ENCODE results near the gene FARP1.

DNA sequence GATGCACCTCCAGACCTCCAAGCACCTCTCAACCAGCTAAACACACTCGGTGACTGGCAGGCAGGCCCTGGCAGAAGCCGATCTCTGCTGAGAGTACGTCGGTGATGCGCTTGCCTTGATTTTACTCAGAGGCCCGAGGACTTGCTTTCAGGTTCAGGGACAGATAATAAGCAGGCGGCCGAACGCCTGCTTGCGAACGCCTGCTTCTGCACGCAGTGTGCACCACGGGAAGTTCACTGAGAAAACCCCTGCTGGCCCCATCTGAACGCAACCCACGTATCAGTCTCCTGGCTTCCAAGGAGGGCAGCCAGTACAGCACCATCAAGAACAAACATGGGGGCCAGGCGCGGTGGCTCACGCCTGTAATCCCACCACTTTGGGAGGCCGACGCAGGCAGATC, 326.0 kb downstream of the FARP1 start:
- TF ChIP-seq TP53 (CRISPR knock-in tag; IDR thresholded peaks at IDR 0.05) (no peak), SMAD4 (CRISPR knock-in tag; IDR thresholded peaks at IDR 0.05) (no peak), TEAD4 (CRISPR knock-in tag; IDR thresholded peaks at IDR 0.05) (no peak), CTCF (IDR thresholded peaks at IDR 0.05) (no peak), ZBTB21 (CRISPR knock-in tag; IDR thresholded peaks at IDR 0.05; ENCODE audit: borderline replicate concordance) (no peak), ATF2 (CRISPR knock-in tag; IDR thresholded peaks at IDR 0.05; ENCODE audit: borderline replicate concordance, low read depth) (no peak)

All from WTC11 (cell line).